Measurements from ENCODE around the gene HUNK.

HUNK gene

DNA sequence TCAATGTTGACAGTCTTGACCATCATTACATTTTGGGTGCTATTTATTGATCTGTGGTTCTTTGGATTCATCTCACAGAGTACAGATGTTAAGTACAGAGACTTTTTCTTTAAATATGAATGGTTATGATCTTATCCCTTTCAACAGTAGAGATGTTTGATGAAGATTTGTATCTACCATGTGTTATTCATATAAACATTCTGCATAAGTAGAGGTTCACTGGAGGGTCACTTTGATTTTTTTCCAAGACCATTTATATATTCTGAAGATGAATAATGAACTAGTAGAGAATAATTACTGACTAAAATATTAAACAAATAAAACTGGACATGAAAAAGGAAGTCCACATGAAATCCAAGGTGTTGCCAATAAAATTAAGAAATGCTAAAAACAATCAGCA, 28.6 kb upstream of the HUNK start:
- TF ChIP-seq, protein P1, sequence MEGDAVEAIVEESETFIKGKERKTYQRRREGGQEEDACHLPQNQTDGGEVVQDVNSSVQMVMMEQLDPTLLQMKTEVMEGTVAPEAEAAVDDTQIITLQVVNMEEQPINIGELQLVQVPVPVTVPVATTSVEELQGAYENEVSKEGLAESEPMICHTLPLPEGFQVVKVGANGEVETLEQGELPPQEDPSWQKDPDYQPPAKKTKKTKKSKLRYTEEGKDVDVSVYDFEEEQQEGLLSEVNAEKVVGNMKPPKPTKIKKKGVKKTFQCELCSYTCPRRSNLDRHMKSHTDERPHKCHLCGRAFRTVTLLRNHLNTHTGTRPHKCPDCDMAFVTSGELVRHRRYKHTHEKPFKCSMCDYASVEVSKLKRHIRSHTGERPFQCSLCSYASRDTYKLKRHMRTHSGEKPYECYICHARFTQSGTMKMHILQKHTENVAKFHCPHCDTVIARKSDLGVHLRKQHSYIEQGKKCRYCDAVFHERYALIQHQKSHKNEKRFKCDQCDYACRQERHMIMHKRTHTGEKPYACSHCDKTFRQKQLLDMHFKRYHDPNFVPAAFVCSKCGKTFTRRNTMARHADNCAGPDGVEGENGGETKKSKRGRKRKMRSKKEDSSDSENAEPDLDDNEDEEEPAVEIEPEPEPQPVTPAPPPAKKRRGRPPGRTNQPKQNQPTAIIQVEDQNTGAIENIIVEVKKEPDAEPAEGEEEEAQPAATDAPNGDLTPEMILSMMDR (IDR thresholded peaks at IDR 0.05; ENCODE audit: insufficient read depth, missing control alignments): no peak
- FAIRE-seq: no peak
- DNase-seq (ENCODE audit: insufficient read length, low spot score): no peak

DNA sequence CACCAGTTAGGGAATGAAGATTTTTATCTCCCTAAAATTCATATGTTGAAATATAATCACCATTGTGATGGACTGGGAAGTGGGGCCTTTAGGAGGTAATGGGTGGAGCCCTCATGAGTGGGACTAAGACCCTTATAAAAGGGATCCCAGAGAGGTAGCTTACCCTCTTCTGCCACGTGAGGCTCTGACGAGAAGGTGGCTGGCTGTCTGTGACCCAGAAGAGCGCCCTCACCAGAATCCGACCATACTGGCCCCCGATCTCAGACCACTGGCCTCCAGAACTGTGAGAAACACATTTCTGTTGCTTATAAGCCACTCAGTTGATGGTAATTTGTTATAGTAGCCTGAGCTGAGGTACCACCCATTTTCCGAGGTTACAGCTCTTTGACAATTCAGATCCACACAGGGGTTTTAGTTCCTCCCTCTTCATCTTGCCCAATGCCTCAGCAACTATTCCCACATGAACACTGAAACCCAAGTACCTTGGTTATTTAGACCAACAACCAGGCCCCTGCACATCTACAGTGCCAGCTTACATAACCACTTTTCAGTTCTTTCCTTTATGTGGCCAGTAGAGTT, 27.6 kb upstream of the HUNK start:
- FAIRE-seq (no peak), DNase-seq (ENCODE audit: insufficient read length, low spot score) (no peak)
- TF ChIP-seq, protein P1 (IDR thresholded peaks at IDR 0.05; ENCODE audit: insufficient read depth, missing control alignments): no peak

DNA sequence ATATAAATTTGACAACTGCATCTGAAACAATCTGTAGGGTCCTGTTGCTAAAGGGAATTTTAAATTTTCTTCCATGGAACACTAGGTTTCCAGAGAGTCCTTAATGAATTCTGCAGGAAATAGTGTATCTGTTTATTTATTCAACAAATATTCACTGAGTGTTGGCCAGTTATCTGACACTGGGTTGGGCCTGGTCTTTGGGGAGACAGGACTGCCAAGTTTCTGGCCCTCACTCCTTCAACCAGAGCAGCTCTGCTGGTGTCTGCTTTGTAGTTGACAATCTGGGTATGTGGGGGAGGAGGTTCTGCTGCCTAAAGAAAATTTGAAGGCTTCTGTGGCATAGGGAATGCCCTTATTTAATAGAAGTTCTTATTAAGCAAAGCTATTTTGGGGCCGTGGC, 26.1 kb upstream of the HUNK start:
- DNase-seq (ENCODE audit: insufficient read length, low spot score) (no peak), FAIRE-seq (no peak)
- TF ChIP-seq, protein P1 (IDR thresholded peaks at IDR 0.05; ENCODE audit: insufficient read depth, missing control alignments): no peak

GRCh38 chr21:31847761-31848160, 25.1 kb upstream of the HUNK start:
- TF ChIP-seq, protein P1 (IDR thresholded peaks at IDR 0.05; ENCODE audit: insufficient read depth, missing control alignments): no peak
- DNase-seq (ENCODE audit: insufficient read length, low spot score): no peak
- no peak for FAIRE-seq

- TF ChIP-seq, protein P1 (IDR thresholded peaks at IDR 0.05; ENCODE audit: insufficient read depth, missing control alignments): no peak
- no peak for FAIRE-seq
- no peak for DNase-seq (ENCODE audit: insufficient read length, low spot score)
These were observed 24.4 kb upstream of the HUNK start for GRCh38 chr21:31848326-31848985.

- FAIRE-seq: no peak
- DNase-seq (ENCODE audit: insufficient read length, low spot score): no peak
- TF ChIP-seq, protein P1 (IDR thresholded peaks at IDR 0.05; ENCODE audit: insufficient read depth, missing control alignments): no peak
These were observed 21.9 kb upstream of the HUNK start for GRCh38 chr21:31850886-31851285.

GRCh38 chr21:31855180-31855579, 17.6 kb upstream of the HUNK start:
- DNase-seq (ENCODE audit: insufficient read length, low spot score) (no peak), FAIRE-seq (no peak)
- TF ChIP-seq, protein P1 (IDR thresholded peaks at IDR 0.05; ENCODE audit: insufficient read depth, missing control alignments): no peak

Data from D721Med (cell line).